Colonic mucosa (tissue), 4 donors: ENCODE measurements around the gene ZNF318. TPM values are rescaled to one million over a fixed set of nuclear protein-coding genes. Genes with fewer than 3 reads are reported as not detected.

Experiments
- DNase-seq: peaks from one replicate; pipeline ENCODE4 v3.0.0-alpha.2; 2020
- H3K27ac ChIP-seq: fragments of 200-600 bp; one replicate; pipeline ENCODE4 v1.8.0; 2021
- H3K27me3 ChIP-seq: fragments of 200-600 bp; one replicate; pipeline ENCODE4 v1.8.0; 2021
- H3K36me3 ChIP-seq: fragments of 200-600 bp; one replicate; pipeline ENCODE4 v1.8.0; 2021
- H3K4me1 ChIP-seq: fragments of 200-600 bp; one replicate; pipeline ENCODE4 v1.8.0; 2021; ENCODE audit warnings: mild to moderate bottlenecking
- H3K4me3 ChIP-seq: fragments of 200-600 bp; one replicate; pipeline ENCODE4 v1.8.0; 2021
- H3K9ac ChIP-seq, 2 donors: one replicate each; pipeline ENCODE4 v1.7.0; 2013; ENCODE audit warnings: control low read depth in 2 of 2, low read depth in 2 of 2, low read length in 2 of 2
- H3K9me3 ChIP-seq: fragments of 200-600 bp; one replicate; pipeline ENCODE4 v1.8.0; 2021
- CTCF ChIP-seq: fragments of 200-600 bp; IDR thresholded peaks from one replicate; pipeline ENCODE4 v1.8.0; 2022; ENCODE audit warnings: antibody characterized with exemption, mild to moderate bottlenecking
- intact Hi-C: fragments of 100-400 bp; cut with DNase I; formaldehyde crosslinking; loops from one replicate; pipeline ENCODE4 v1.14.1; 2022
- total RNA-seq, 2 donors: library from RNA; stranded (reverse); fragmentation: NEBNext Ultra II Directional in 1 of 2; extraction: Animal tissue kit (Norgen Biotek cat#: 25700) in 1 of 2; gene quantifications; one replicate each; pipeline ENCODE4 v1.2.1, GENCODE V29; 2021
- donor health status: healthy.
- donor health status: DM: no; HTN: no; CAD: no.
- donor health status: DM: no; HTN: no; CAD: no.

Gene ZNF318
- total RNA-seq, 2 donors from 2014 or later = 12.3 TPM

GRCh38 chr6:43408259-43408658 lies 38.8 kb upstream of the ZNF318 start:
- Histone ChIP-seq H3K4me1 (no peaks in the 10 kb centered on the region), H3K27me3 (no peaks in the 10 kb centered on the region), H3K9me3 (no peaks in the 10 kb centered on the region), H3K9ac (no peak overlapping the region), H3K27ac (no peak overlapping the region), H3K4me3 (no peak overlapping the region), H3K36me3 (no peaks in the 10 kb centered on the region)
- DNase-seq = no peak
- TF ChIP-seq CTCF = no peak
- intact Hi-C loops = no loop called here

- intact Hi-C loops = no loop called here
- Histone ChIP-seq H3K9ac (no peak overlapping the region), H3K27me3 (no peaks in the 10 kb centered on the region), H3K4me1 (no peaks in the 10 kb centered on the region), H3K9me3 (no peaks in the 10 kb centered on the region), H3K27ac (no peak overlapping the region), H3K4me3 (no peak overlapping the region), H3K36me3 (no peaks in the 10 kb centered on the region)
- TF ChIP-seq CTCF = no peak
- no peak for DNase-seq
Measured at GRCh38 chr6:43407296-43407695, 37.8 kb upstream of the ZNF318 start.

GRCh38 chr6:43405354-43405753 lies 35.9 kb upstream of the ZNF318 start:
- H3K27me3 ChIP-seq = no peaks in the 10 kb centered on the region
- H3K36me3 ChIP-seq = no peaks in the 10 kb centered on the region
- H3K4me1 ChIP-seq = no peaks in the 10 kb centered on the region
- intact Hi-C loops = no loop called here
- H3K4me3 ChIP-seq = no peak overlapping the region
- no peak overlapping the region for H3K9ac ChIP-seq
- no peaks in the 10 kb centered on the region for H3K9me3 ChIP-seq
- no peak for TF ChIP-seq CTCF
- no peak overlapping the region for H3K27ac ChIP-seq
- DNase-seq = no peak

GRCh38 chr6:43402820-43403219 lies 33.4 kb upstream of the ZNF318 start:
- Histone ChIP-seq H3K4me3 (no peak overlapping the region), H3K27ac (no peak overlapping the region), H3K4me1 (no peaks in the 10 kb centered on the region), H3K9ac (no peak overlapping the region), H3K9me3 (no peaks in the 10 kb centered on the region), H3K36me3 (no peaks in the 10 kb centered on the region), H3K27me3 (no peaks in the 10 kb centered on the region)
- TF ChIP-seq CTCF = no peak
- DNase-seq = no peak
- intact Hi-C loops = no loop called here

- H3K36me3 ChIP-seq = no peaks in the 10 kb centered on the region
- no peaks in the 10 kb centered on the region for H3K27me3 ChIP-seq
- no peak overlapping the region for H3K9ac ChIP-seq
- no peaks in the 10 kb centered on the region for H3K4me1 ChIP-seq
- no peak overlapping the region for H3K4me3 ChIP-seq
- TF ChIP-seq CTCF = no peak
- DNase-seq = no peak
- intact Hi-C loops = no loop called here
- H3K27ac ChIP-seq = no peak overlapping the region
- no peaks in the 10 kb centered on the region for H3K9me3 ChIP-seq
Measured at GRCh38 chr6:43401730-43402129, 32.3 kb upstream of the ZNF318 start.
